SK-N-SH (cell line): ENCODE results near the gene EFCAB11. TPM values are rescaled to one million over a fixed set of nuclear protein-coding genes. Genes with fewer than 3 reads are reported as not detected.

Experiments used
- CTCF ChIA-PET: fragments of 300-600, 350-600 bp; formaldehyde crosslinking; extraction: SDS; loops from one replicate; lab custom pipeline; 2021; lab: Yijun Ruan, JAX
- POLR2A ChIA-PET: fragments of 350-600 bp; sonication (Branson Sonifier 250); formaldehyde crosslinking; extraction: SDS; loops from one replicate; lab custom pipeline; 2020; ENCODE audit warnings: antibody characterized with exemption, inconsistent platforms; lab: Yijun Ruan, JAX
- DNase-seq: peaks from one replicate; pipeline ENCODE4 v3.0.0; 2012
- H2AFZ ChIP-seq: fragments of 200-600 bp; sonication (generic); 2 replicates; pipeline ENCODE4 v1.8.1; 2016; ENCODE audit warnings: antibody characterized with exemption, mild to moderate bottlenecking, low read depth
- H3F3A ChIP-seq: fragments of 200-600 bp; sonication (generic); replicated peaks from 2 replicates; pipeline ENCODE3; 2016; ENCODE audit warnings: antibody characterized with exemption, mild to moderate bottlenecking; ENCODE audit not compliant: insufficient read depth
- H3K27ac ChIP-seq, 2 experiments: fragments of 200-500 bp in 1 of 2; fragments of 200-600 bp in 1 of 2; sonication (Bioruptor generic) in 1 of 2; sonication (generic), shearing (Covaris generic) in 1 of 2; 2 replicates each; pipeline versions ENCODE4 v1.5.1 to v1.6.1; 2014 to 2016; ENCODE audit warnings: low read depth in 2 of 2, inconsistent platforms in 1 of 2, low read length in 1 of 2, mild to moderate bottlenecking in 1 of 2, mixed read lengths in 1 of 2
- H3K27me3 ChIP-seq: fragments of 200-600 bp; sonication (generic), shearing (Covaris generic); 2 replicates; pipeline ENCODE4 v1.6.1; 2016; ENCODE audit warnings: mixed run types; ENCODE audit not compliant: insufficient read depth
- H3K36me3 ChIP-seq, 2 experiments: fragments of 200-500 bp in 1 of 2; fragments of 200-600 bp in 1 of 2; sonication (Bioruptor generic) in 1 of 2; sonication (generic) in 1 of 2; replicated peaks in 1 of 2; 2 replicates each; pipeline versions ENCODE3 to v1.5.1; 2014 to 2016; ENCODE audit warnings: low read length in 1 of 2, mild to moderate bottlenecking in 1 of 2; ENCODE audit not compliant: insufficient read depth in 2 of 2, control insufficient read depth in 1 of 2
- H3K4me1 ChIP-seq, 2 experiments: fragments of 200-500 bp in 1 of 2; fragments of 200-600 bp in 1 of 2; sonication (Bioruptor generic) in 1 of 2; sonication (generic), shearing (Covaris generic) in 1 of 2; 2 replicates each; pipeline versions ENCODE4 v1.5.1 to v1.6.1; 2014 to 2016; ENCODE audit warnings: low read depth in 1 of 2, low read length in 1 of 2, mixed run types in 1 of 2; ENCODE audit not compliant: insufficient read depth in 2 of 2, control insufficient read depth in 1 of 2
- H3K4me2 ChIP-seq: fragments of 200-600 bp; sonication (generic), shearing (Covaris generic); 2 replicates; pipeline ENCODE4 v1.6.1; 2017; ENCODE audit warnings: mixed run types
- H3K4me3 ChIP-seq, 2 experiments: fragments of 200-500 bp in 1 of 2; fragments of 200-600 bp in 1 of 2; sonication (Bioruptor generic) in 1 of 2; sonication (generic), shearing (Covaris generic) in 1 of 2; 2 replicates each; pipeline versions ENCODE4 v1.5.1 to v1.8.1; 2014 to 2016; ENCODE audit warnings: low read depth in 2 of 2, inconsistent platforms in 1 of 2, low read length in 1 of 2, mild to moderate bottlenecking in 1 of 2, mixed read lengths in 1 of 2, moderate library complexity in 1 of 2
- H3K79me2 ChIP-seq: fragments of 200-600 bp; sonication (generic); 2 replicates; pipeline ENCODE4 v1.8.1; 2017; ENCODE audit warnings: mild to moderate bottlenecking; ENCODE audit not compliant: insufficient read depth
- H3K9ac ChIP-seq: fragments of 200-600 bp; sonication (generic); 2 replicates; pipeline ENCODE4 v1.6.1; 2017; ENCODE audit warnings: mixed run types
- H3K9me2 ChIP-seq: fragments of 200-600 bp; sonication (generic); 2 replicates; pipeline ENCODE4 v1.6.1; 2017; ENCODE audit warnings: mixed run types
- H3K9me3 ChIP-seq: fragments of 200-600 bp; sonication (generic); 2 replicates; pipeline ENCODE4 v1.6.1; 2017; ENCODE audit warnings: mixed run types, mild to moderate bottlenecking, moderate library complexity
- H4K20me1 ChIP-seq: fragments of 200-600 bp; sonication (generic); 2 replicates; pipeline ENCODE4 v1.6.1; 2017; ENCODE audit warnings: mild to moderate bottlenecking, mixed run types; ENCODE audit not compliant: insufficient read depth
- EP300 ChIP-seq, 2 experiments: IDR thresholded peaks; 2 replicates each; pipeline versions ENCODE4 v1.4.0 to v1.6.1; 2012; ENCODE audit warnings: borderline replicate concordance in 1 of 2, low read depth in 1 of 2, low read length in 1 of 2
- EZH2phosphoT487 ChIP-seq: fragments of 200-600 bp; sonication (generic); IDR thresholded peaks from 2 replicates; pipeline ENCODE4 v1.6.1; 2017; ENCODE audit warnings: low read depth, mixed run types, mild to moderate bottlenecking, antibody characterized with exemption, moderate library complexity, borderline replicate concordance
- FOSL2 ChIP-seq: IDR thresholded peaks from 2 replicates; pipeline ENCODE4 v1.4.0; 2012; ENCODE audit warnings: low read depth, mild to moderate bottlenecking, moderate library complexity, borderline replicate concordance
- GABPA ChIP-seq: IDR thresholded peaks from 2 replicates; pipeline ENCODE4 v1.4.0; 2012; ENCODE audit warnings: low read depth, mild to moderate bottlenecking
- GATA2 ChIP-seq: sonication (generic); formaldehyde crosslinking; IDR thresholded peaks from 2 replicates; pipeline ENCODE4 v1.5.0; 2020; ENCODE audit warnings: mild to moderate bottlenecking, missing genetic modification reagents
- JUND ChIP-seq: IDR thresholded peaks from 2 replicates; pipeline ENCODE4 v1.4.0; 2012
- MAX ChIP-seq: IDR thresholded peaks from 2 replicates; pipeline ENCODE4 v1.4.0; 2012; ENCODE audit warnings: low read depth
- NFIC ChIP-seq: IDR thresholded peaks from 2 replicates; pipeline ENCODE4 v1.4.0; 2012; ENCODE audit warnings: borderline replicate concordance
- NRF1 ChIP-seq: IDR thresholded peaks from 2 replicates; pipeline ENCODE4 v1.6.1; 2012; ENCODE audit warnings: low read depth, mild to moderate bottlenecking, low read length
- POLR2AphosphoS5 ChIP-seq: IDR thresholded peaks from 2 replicates; pipeline ENCODE4 v1.6.1; 2012; ENCODE audit warnings: low read depth, low read length
- REST ChIP-seq: IDR thresholded peaks from 2 replicates; pipeline ENCODE4 v1.6.1; 2012; ENCODE audit warnings: mild to moderate bottlenecking, low read depth, low read length, moderate library complexity
- RFX5 ChIP-seq: IDR thresholded peaks from 2 replicates; pipeline ENCODE4 v1.6.1; 2012; ENCODE audit warnings: mild to moderate bottlenecking, improper control_type of control experiment, low read length
- SIN3A ChIP-seq: IDR thresholded peaks from 2 replicates; pipeline ENCODE4 v1.6.1; 2012; ENCODE audit warnings: low read depth, mild to moderate bottlenecking, low read length, moderate library complexity, borderline replicate concordance
- YY1 ChIP-seq: IDR thresholded peaks from 2 replicates; pipeline ENCODE4 v1.4.0; 2012; ENCODE audit warnings: low read depth, mild to moderate bottlenecking
- WGBS: methylation state at CpG from one replicate; pipeline ENCODE4 v1.1.6; 2017; ENCODE audit warnings: low lambda C conversion rate; 5-methylcytosine and 5-hydroxymethylcytosine counted together
- polyA plus RNA-seq, 3 experiments: library from polyadenylated mRNA; depleted of rRNA; stranded (reverse); fragments of >200 nt; gene quantifications; 2 replicates each; pipeline ENCODE4 v1.2.3, GENCODE V29; 2012

Gene EFCAB11
- polyA plus RNA-seq, 1 of the 3 experiments (the other 2 are of a cell fraction), result 3.9 TPM

GRCh38 chr14:89987161-89987475 is 32.6 kb upstream of the EFCAB11 start:
- TF ChIP-seq GATA2 (CRISPR knock-in tag), result no peak
- H4K20me1 ChIP-seq, result no peaks in the 10 kb centered on the region
- DNase-seq, result no peak
- H3K27me3 ChIP-seq, result no peaks in the 10 kb centered on the region
- no peaks in the 10 kb centered on the region for H3K9me2 ChIP-seq
- no peak overlapping the region for H3K27ac ChIP-seq
- H3K4me1 ChIP-seq, result peaks cover 0 to 15% of the 10 kb centered on the region in 2 experiments; a peak in 2 of 4 replicates
- POLR2A ChIA-PET, result no interaction called here
- no peak overlapping the region for H3K4me2 ChIP-seq
- no peaks in the 10 kb centered on the region for H3F3A ChIP-seq
- no peaks in the 10 kb centered on the region for H3K9me3 ChIP-seq
- H3K36me3 ChIP-seq, result peaks cover 44 to 77% of the 10 kb centered on the region in 2 experiments
- no peak overlapping the region for H2AFZ ChIP-seq
- H3K4me3 ChIP-seq, result no peak overlapping the region
- H3K9ac ChIP-seq, result no peak overlapping the region
- no peaks in the 10 kb centered on the region for H3K79me2 ChIP-seq
- CTCF ChIA-PET, result interaction anchor here (1.1 to 9.8 kb wide), 5 partner anchors 10 to 248 kb away, joined by 3 to 91 read pairs (median 4); no protein-coding TSS in a partner anchor

- TF ChIP-seq FOSL2 (no peak), SIN3A (no peak), EZH2phosphoT487 (no peak), YY1 (no peak), MAX (no peak), JUND (no peak)
- TF ChIP-seq, all 33 proteins: peak for 0
- CTCF ChIA-PET, result interaction anchor here (1.1 to 9.8 kb wide), 5 partner anchors 10 to 249 kb away, joined by 3 to 91 read pairs (median 4); no protein-coding TSS in a partner anchor
- H3K27ac ChIP-seq, result no peak overlapping the region
These were observed 32.1 kb upstream of the EFCAB11 start for GRCh38 chr14:89986462-89987160.

GRCh38 chr14:89983375-89983774 is 28.8 kb upstream of the EFCAB11 start:
- H3K4me2 ChIP-seq, result no peak overlapping the region
- H3K9me2 ChIP-seq, result no peaks in the 10 kb centered on the region
- TF ChIP-seq EP300 (IDR thresholded peaks at IDR 0.05; ENCODE audit: borderline replicate concordance in 1 of 2, low read depth in 1 of 2, low read length in 1 of 2) (no peak), REST (no peak), GABPA (no peak), NRF1 (no peak), POLR2AphosphoS5 (no peak), NFIC (no peak), RFX5 (no peak)
- H2AFZ ChIP-seq, result no peak overlapping the region
- no peaks in the 10 kb centered on the region for H3K27me3 ChIP-seq
- no peak overlapping the region for H3K27ac ChIP-seq
- DNase-seq, result no peak
- no peaks in the 10 kb centered on the region for H3K9me3 ChIP-seq
- no peaks in the 10 kb centered on the region for H3F3A ChIP-seq
- H3K4me1 ChIP-seq, result peaks cover 0 to under 1% of the 10 kb centered on the region in 2 experiments; a peak in 1 of 4 replicates
- H4K20me1 ChIP-seq, result no peaks in the 10 kb centered on the region
- H3K36me3 ChIP-seq, result peaks cover 42 to 84% of the 10 kb centered on the region in 2 experiments
- no peaks in the 10 kb centered on the region for H3K79me2 ChIP-seq
- ChIA-PET POLR2A (no interaction called here), CTCF (interaction anchor here (9.8 kb wide), 1 partner anchor 10 kb away, joined by 91 read pairs; no protein-coding TSS in a partner anchor)
- WGBS, result 95% methylated on average over 2 of the region's 2 CpGs
- H3K9ac ChIP-seq, result no peak overlapping the region
- H3K4me3 ChIP-seq, result no peak overlapping the region

More at GRCh38 chr14:89986462-89987160, 32.1 kb upstream of the EFCAB11 start:
- Histone ChIP-seq H3K4me1 (peaks cover 0 to 11% of the 10 kb centered on the region in 2 experiments; a peak in 2 of 4 replicates), H3K79me2 (no peaks in the 10 kb centered on the region), H3K4me3 (no peak overlapping the region), H3K9me2 (no peaks in the 10 kb centered on the region), H3K4me2 (no peak overlapping the region), H3F3A (no peaks in the 10 kb centered on the region), H3K27me3 (no peaks in the 10 kb centered on the region), H3K9me3 (no peaks in the 10 kb centered on the region), H3K36me3 (peaks cover 39 to 75% of the 10 kb centered on the region in 2 experiments), H3K9ac (no peak overlapping the region), H4K20me1 (no peaks in the 10 kb centered on the region), H2AFZ (no peak overlapping the region)
- DNase-seq, result no peak
- POLR2A ChIA-PET, result no interaction called here
- 92% methylated on average over 5 of the region's 5 CpGs for WGBS
